NCI-H1048 (cell line): Measurements from ENCODE around the gene SLC34A2.
"Not testable (repeated sequence)": the region's sequence is repeated elsewhere in the genome, so short reads cannot be mapped to it uniquely, and the experiment has no call there.

ENCODE experiments used
- DNase-seq: peaks from one replicate; lab custom pipeline; 2025; lab: John Stamatoyannopoulos, UW

SLC34A2 gene

DNA sequence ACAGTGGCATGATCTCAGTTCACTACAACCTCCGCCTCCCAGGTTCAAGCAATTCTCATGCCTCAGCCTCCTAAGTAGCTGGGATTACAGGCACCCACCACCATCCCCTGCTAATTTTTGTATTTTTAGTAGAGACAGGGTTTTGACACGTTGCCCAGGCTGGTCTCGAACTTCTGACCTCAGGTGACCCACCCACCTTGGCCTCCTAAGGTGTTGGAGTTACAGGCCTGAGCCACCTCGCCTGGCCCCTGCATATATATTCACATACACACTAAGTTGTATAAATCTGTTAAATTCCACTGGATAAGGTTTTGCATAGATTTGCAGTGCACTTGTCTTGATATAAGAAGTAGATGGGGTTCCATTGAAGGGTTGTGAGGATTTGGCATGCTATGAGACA, 5.8 kb downstream of the SLC34A2 start:
- DNase-seq: not testable (repeated sequence)

DNA sequence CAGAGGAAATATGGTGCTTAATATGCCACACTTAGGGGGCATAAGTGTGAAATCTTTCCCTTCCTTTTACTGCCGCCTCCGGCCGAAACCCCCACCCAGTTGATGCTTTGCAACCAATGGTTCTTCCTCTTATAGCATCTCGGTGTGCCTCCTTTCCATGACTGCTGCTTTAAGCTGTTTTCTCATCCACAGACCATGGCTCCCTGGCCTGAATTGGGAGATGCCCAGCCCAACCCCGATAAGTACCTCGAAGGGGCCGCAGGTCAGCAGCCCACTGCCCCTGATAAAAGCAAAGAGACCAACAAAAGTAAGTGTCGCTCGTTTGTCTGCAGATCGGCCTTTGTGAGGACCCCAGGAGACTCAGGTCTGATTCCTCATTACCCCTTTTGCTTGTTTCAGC, 6.7 kb downstream of the SLC34A2 start:
- DNase-seq: no peak

DNA sequence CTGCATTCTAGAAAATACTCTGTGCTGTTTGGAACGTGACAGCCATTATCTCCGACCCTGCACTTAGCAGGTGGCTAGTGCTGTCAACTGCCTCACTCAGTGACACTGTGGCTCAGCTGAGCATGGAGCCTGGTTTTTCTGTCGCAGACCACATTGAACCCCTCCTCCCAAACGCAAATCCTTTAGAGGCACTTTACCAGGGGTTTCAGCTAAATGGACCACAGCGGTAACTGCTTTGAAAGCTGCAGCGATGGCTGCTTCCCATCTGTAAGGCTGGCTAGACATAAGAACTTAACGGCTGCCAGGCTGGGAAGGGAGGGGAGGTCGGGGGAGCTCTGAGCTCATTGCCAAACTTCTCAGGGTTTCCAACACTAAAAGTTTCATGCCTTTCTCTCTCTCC, 8.1 kb downstream of the SLC34A2 start:
- no peak for DNase-seq

DNA sequence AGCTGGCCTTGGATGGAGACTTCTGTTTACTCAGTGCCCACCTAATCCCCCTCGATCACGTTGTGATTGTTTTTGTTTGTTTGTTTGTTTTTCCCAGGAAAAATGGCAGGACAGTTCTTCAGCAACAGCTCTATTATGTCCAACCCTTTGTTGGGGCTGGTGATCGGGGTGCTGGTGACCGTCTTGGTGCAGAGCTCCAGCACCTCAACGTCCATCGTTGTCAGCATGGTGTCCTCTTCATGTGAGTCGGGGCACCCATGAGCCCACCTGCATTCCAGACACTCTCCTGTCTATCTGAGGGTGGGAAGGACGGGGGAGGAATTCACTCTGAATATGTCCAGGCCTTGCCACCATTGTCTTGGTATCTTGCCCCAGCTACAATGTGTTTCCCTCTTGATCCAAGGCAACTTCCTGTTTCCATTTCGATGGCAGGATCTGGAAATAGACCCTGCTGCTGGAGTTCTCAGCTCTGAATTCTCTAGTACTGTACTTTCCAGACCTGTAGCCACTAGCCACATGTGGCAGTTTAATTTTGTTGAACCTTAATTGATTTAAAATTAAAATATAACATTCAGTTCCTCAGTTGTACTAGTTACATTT, 10.5 kb downstream of the SLC34A2 start:
- no peak for DNase-seq

DNA sequence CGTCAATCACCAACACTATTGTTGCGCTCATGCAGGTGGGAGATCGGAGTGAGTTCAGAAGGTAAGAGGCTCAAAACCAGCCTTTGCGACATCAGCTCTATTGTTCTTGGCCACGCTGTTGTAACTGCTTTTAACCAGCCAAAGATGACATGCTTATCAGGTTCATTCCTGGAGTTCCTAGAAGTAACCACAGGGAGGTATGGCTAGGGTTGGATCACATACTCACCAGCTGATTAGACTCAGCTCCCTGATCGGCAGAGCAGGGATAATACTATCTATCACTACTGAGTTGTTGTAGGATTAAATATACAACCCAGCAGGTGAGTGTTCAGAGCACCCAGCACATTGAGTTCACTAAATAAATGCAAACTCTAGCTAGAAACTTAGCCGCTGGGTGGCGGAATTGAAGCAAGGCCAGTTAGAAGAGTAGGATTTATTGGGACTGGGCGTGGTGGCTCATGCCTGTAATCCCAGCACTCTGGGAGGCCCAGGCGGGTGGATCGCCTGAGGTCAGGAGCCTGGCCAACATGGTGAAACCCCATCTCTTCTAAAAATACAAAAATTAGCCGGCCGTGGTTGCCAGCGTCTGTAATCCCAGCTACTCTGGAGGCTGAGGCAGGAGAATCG, 12.4 kb downstream of the SLC34A2 start:
- no peak for DNase-seq

DNA sequence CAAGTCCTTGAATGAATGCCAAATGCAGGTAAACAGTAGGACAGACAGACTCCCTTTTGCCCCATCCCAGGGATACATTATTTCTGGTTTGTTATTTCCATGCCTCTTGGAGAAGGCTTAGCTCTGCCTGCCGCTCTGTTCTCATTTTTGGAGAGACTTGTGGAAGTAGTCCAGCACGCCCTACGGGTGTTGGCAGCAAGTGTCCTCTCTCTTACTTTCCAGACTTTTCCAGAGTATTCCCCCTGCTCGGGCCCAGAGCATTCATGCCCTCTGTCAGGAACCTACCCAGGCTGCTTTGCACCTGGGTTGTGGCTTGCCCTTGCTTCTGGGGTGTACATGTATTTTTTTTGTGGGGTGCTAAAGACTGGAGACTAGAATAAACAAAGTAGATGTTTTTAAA, 15.3 kb downstream of the SLC34A2 start:
- no peak for DNase-seq

DNA sequence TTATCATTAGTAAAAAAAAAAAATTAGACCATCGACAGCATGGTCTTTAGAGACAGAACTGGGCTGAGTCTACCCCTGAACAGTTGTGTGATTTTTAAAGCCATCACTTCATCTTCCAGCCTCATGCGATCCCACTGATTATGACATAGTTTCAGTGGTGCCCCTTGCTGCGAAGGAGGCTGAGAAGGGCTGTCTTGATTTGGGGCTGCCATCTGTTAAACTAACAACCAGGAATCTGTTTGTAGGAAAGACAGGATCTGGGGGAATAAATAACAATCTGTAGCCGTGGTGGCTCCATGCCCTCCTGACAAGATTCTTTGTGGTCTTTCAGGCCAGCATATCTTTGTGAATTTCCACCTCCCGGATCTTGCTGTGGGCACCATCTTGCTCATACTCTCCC, 17.1 kb downstream of the SLC34A2 start:
- DNase-seq: no peak

DNA sequence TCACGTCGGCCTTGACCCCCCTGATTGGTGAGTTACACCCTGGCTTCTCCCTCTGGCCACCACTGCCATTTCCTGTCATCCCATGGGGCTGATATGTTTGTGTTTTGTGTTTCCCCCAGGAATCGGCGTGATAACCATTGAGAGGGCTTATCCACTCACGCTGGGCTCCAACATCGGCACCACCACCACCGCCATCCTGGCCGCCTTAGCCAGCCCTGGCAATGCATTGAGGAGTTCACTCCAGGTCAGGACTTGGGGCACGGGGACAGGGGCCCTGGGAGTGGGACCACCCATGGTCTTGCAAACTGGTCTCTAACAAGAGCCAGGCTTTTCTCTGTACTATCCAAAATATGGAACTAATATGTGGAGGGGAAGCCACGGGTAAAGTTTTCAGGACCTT, 18.7 kb downstream of the SLC34A2 start:
- DNase-seq: no peak

DNA sequence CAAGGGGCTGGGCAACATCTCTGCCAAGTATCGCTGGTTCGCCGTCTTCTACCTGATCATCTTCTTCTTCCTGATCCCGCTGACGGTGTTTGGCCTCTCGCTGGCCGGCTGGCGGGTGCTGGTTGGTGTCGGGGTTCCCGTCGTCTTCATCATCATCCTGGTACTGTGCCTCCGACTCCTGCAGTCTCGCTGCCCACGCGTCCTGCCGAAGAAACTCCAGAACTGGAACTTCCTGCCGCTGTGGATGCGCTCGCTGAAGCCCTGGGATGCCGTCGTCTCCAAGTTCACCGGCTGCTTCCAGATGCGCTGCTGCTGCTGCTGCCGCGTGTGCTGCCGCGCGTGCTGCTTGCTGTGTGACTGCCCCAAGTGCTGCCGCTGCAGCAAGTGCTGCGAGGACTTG, 20.6 kb downstream of the SLC34A2 start:
- no peak for DNase-seq

DNA sequence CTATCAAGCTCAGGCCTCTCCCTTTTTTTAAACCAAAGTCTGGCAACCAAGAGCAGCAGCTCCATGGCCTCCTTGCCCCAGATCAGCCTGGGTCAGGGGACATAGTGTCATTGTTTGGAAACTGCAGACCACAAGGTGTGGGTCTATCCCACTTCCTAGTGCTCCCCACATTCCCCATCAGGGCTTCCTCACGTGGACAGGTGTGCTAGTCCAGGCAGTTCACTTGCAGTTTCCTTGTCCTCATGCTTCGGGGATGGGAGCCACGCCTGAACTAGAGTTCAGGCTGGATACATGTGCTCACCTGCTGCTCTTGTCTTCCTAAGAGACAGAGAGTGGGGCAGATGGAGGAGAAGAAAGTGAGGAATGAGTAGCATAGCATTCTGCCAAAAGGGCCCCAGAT, 21.5 kb downstream of the SLC34A2 start:
- DNase-seq: no peak

DNA sequence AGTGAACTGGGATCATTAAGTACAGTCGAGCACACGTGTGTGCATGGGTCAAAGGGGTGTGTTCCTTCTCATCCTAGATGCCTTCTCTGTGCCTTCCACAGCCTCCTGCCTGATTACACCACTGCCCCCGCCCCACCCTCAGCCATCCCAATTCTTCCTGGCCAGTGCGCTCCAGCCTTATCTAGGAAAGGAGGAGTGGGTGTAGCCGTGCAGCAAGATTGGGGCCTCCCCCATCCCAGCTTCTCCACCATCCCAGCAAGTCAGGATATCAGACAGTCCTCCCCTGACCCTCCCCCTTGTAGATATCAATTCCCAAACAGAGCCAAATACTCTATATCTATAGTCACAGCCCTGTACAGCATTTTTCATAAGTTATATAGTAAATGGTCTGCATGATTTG, 22.3 kb downstream of the SLC34A2 start:
- no peak for DNase-seq

DNA sequence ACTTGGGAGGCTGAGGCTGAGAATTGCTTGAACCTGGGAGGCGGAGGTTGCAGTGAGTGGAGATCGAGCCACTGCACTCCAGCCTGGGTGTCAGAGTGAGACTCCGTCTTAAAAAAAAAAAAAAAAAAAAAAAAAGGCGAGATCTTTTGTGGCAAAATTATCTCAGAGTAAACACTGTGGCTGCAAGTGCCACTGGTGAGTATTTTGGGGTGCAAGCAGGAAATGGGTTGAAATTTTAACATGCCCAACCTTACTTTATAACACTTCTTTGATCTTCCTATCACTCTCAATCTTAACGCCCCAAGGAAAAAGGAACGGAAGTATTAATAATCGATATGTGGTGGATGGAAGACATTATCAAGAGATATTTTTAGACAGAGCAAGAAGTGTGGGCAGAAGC, 32.1 kb downstream of the SLC34A2 start:
- DNase-seq: no peak

DNA sequence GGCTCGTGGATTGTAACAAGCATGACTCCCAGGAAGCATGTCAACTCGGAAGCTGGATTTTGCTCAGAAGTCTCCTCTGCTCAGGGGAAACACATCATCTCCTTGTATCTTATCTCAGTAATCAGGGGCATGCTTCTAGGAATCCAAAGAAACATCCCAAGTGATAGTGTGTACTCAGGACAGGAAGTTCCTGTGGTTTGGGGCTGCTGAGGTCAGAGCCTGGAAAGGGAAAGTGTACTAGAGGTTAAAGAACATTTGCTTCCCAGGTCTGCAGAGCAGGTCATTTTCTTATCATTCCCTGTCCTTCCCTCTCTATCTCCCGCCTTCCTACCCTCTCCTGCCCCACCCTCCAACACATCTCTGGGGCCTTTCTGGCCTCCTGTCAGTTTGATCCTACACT, 38.8 kb downstream of the SLC34A2 start:
- DNase-seq: no peak

DNA sequence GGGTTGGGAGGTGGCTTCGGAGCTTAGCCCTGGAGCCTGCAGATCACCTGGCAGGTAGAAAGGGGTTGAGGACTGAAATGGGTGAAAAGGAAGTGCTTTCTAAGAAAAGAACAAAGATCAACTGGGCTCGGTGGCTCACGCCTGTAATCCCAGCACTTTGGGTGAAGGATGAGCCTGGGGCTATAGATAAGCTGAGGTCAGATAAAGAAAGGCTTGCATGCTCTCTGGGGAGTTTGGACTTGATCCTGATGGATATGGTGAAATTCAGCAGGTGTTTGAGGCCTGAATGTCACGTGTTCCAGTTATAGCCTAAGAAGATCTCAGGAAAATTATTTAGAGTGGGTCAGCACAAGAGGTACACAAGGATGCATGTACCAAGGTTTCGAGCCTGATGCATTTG, 40.8 kb downstream of the SLC34A2 start:
- no peak for DNase-seq

DNA sequence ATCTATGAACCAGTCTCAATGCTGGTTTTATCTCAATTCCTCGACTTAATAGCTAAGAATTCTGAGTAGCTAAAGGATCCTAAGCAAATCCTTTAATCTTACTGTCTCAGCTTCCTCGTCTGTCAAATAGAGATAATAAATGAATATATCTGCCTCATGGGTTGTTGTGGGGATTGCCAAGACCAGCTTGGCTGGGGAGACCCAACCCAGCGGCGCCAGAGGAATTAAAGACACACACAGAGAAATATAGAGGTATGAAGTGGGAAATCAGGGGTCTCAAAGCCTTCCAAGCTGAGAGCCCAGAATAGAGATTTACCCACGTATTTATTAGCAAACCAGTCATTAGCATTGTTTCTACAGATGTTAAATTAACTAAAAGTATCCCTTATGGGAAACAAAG, 41.9 kb downstream of the SLC34A2 start:
- no peak for DNase-seq

DNA sequence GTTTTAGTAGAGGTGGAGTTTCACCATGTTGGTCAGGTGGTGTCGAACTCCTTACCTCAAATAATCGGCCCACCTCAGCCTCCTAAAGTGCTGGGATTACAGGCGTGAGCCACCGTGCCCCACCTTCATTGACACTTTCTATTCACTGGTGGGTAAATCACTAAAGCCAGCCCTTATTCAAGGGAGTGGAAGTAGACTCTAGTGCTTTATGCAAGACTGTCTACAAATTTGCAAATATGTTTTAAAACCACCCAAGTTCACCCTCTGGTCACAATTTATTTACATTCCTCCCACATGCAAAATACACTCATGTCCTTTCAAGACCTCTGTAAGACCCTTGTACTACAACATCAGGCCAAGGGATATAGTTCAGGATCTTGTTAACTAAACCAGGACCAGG, 45.0 kb downstream of the SLC34A2 start:
- no peak for DNase-seq

DNA sequence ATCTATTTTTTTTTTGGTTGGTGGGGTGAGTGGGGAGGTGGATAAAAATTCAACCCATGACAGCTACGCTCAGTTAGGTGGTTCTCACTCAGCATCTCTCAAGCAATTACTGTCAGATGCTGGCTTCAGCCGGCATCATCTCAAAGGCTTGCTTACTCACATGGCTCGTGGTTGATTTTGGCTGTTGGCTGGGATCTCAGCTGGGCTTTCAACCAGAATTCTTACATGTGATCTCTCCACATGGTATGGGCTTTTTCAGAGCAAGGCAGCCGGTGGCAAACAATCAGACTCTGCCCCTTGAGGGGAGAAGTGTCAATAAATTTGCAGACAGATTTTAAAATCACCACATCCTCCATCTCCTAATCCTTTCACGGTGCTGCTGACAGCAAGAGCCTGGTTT, 47.2 kb downstream of the SLC34A2 start:
- no peak for DNase-seq

DNA sequence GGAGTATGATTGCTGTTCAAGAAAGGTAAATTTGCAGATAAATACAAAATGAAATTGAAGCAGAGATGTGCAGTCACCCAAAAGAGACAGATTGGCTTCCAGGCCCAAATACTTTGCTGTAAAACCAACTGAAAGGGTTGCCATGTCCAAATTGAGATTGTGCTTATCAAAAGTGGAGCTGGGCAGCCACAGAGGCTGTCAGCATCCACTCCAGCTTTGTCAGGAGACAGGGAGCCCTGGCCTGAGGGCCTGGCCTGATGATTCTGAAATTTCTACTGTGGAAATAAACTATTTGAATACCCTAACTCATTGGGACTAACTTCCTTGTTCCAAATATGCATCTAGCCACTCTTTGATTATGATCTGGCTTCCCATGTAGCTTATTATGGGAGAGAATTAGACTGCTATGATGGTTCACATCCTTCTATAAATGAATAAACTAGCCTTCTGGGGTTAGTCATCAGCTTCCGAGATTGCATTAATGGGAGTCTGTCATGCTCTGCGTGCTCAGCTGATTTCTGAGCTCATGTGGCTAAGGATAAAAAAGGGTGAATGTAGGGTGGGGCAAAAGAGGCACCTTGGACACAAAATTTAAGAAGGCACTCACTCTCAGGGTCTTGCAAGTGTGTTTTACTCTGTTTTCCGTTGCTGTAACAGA, 48.2 kb downstream of the SLC34A2 start:
- no peak for DNase-seq

DNA sequence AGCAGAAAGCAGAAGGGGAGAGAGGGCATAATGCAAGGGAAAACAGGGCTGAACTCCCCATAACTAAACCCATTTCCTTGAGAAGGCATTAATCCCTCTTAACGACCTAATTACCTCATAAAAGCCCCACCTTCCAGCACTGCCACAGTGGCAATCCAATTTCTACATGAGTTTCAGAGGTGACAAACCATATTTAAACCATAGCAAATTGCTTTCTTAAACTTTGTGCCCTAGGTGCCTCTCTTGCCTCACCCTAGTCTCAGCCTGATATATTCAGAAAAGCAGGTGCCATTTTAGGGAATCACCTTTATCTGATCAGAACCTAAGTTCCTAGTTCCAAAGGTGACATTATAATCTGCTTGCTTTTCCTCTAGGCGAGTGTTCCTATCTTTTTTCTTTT, 48.9 kb downstream of the SLC34A2 start:
- no peak for DNase-seq

DNA sequence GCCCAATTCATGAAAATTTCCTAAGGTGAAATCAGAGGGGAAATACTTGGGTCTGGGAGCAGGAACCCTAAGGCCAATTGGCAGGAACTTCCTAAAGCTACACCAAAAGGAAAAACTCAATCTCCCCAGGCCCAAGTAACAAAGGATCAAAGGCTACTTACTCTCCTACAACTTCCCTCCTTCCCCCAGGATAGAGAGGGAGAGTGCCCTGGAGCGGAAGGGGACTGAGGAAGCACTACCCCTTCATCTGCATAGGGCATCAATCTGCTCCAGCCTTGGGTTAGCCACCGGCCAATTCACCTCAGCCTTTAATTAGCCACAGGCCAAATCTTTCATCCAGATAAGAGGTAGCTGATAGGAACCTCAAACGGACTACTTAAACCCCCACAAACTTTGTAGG, 55.0 kb downstream of the SLC34A2 start:
- DNase-seq: no peak

DNA sequence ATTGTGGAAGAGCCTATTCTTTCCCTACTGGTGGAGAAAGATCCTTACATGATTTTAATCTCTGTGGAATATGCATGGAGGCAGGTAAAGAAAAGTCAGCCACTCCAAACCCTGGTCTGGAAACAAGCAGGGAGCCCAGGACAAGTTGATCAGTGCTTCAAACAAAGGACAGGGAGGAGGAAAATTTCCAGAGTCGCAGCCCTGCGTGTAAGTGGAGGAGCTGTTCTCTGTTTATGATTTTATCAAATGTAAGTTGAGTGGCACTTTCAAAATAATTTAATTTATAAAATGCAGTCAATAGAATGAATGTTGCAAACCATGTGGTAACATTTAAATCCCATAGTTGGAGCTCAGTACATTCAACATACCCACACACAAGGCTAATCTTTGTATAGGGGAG, 57.0 kb downstream of the SLC34A2 start:
- no peak for DNase-seq

DNA sequence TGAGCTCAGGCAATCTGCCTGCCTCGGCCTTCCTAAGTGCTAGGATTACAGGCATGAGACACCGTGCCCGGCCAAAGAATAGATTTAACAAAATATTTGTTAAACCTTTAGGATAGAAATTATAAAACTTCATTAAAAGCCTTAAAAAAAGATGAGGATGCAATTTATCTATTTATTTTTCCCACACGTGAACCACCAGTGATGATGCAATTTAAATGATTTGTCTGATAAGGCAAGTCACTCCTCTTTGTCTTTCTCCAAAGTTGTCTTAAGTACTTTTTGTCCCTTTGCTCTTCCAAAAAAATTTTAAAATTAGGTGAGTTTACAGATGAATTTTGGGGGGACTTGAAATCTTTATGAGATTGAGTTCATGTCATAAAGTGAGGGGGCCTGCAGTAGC, 58.2 kb downstream of the SLC34A2 start:
- no peak for DNase-seq

DNA sequence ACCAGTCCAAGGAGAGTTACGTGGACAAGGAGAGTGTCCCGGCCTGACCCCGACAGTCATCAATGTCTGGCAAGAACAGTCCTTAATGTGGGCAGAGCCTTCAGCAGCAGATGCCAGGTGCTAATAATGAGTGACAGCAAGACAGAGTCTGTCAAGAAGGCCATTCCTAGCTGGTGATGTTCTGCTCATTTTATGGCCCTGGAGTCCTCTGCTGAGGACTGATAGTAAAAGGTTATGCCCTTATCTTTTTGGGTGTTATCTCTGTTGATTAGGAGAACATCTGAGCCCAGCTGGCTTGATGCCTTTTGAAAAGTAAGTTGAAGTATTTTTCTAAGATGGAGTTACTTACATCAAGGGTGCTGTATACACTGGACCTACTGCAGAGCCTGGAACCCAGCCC, 67.3 kb downstream of the SLC34A2 start:
- no peak for DNase-seq

DNA sequence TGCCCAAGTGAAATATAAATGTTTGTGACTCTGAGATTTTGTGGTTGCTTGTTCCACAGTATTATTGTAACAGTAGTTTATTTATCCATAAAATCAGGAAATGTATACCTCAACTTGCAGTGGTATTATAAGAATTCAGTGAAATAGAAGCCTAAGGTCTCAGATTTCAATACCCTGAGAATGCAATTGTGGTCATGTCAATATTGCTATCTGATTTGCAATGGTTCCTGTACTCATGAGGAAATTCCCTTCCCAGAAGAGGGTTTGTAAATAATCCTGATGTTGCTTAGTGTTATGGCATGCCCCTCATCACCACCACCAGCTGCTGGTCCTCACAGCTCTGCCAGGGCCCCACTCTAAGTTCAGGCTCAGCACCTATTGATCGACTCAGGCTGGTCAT, 67.8 kb downstream of the SLC34A2 start:
- no peak for DNase-seq
